BE2C (cell line): ENCODE results near the gene TP53TG5.

Experiments
- DNase-seq: peaks from one replicate; pipeline ENCODE4 v3.0.0-alpha.2; 2020
- H3K27me3 ChIP-seq: fragments of 250-450 bp; sonication (Bioruptor Pico); 2 replicates; pipeline ENCODE4 v1.5.1; 2020; ENCODE audit warnings: mild to moderate bottlenecking
- H3K36me3 ChIP-seq: fragments of 250-450 bp; sonication (Bioruptor Pico); 2 replicates; pipeline ENCODE4 v1.5.1; 2020; ENCODE audit warnings: mild to moderate bottlenecking
- H3K4me1 ChIP-seq: fragments of 250-450 bp; sonication (Bioruptor Pico); 2 replicates; pipeline ENCODE4 v1.5.1; 2020
- H3K4me3 ChIP-seq: 2 replicates; pipeline ENCODE4 v1.5.1; 2011; ENCODE audit warnings: low read depth, low read length
- H3K9me3 ChIP-seq: fragments of 250-450 bp; sonication (Bioruptor Pico); 2 replicates; pipeline ENCODE4 v1.5.1; 2020
- TF ChIP-seq, protein P1 (sequence below): IDR thresholded peaks from 2 replicates; pipeline ENCODE4 v1.5.1; 2012; ENCODE audit warnings: mild to moderate bottlenecking, low read depth, low read length

Gene TP53TG5

GRCh38 chr20:45407067-45407745 lies 29.1 kb upstream of the TP53TG5 start:
- DNase-seq, result no peak

DNA sequence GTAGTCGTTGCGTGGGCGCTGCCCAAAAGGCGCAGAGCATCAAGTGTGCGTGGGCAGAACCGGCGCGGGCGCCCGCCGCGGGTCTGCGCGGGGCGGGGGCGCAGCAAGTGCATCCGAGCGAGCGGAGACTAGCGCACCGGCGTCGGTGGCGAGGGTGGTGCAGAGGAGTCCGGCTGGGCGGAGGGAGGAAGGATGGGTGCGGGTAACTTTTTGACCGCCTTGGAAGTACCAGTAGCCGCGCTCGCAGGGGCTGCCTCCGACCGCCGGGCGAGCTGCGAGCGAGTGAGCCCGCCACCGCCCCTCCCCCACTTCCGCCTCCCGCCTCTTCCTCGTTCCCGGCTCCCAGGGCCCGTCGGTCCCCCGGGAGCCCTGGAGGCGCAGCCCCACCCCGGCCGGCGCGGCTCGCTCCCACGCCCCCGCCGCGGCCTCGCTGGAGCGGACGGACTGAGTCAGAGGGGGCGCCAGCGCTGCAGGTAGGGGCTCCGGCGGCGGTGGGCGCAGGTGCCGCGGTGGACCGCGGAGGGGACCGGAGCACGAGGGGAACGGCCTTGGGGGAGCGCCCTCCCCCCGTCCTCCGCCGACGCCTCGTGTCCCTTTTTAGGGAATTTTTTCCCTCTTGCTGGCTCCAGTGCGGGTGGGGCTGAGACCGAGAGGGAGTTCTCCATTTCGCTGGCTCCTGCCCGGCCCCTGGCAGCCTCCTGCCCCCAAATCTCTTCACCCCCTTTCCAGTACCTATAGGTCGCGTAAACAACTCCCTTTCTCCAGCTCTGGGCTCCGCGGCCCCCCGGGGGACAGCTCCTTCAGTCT lies 28.3 kb upstream of the TP53TG5 start:
- TF ChIP-seq, protein P1, sequence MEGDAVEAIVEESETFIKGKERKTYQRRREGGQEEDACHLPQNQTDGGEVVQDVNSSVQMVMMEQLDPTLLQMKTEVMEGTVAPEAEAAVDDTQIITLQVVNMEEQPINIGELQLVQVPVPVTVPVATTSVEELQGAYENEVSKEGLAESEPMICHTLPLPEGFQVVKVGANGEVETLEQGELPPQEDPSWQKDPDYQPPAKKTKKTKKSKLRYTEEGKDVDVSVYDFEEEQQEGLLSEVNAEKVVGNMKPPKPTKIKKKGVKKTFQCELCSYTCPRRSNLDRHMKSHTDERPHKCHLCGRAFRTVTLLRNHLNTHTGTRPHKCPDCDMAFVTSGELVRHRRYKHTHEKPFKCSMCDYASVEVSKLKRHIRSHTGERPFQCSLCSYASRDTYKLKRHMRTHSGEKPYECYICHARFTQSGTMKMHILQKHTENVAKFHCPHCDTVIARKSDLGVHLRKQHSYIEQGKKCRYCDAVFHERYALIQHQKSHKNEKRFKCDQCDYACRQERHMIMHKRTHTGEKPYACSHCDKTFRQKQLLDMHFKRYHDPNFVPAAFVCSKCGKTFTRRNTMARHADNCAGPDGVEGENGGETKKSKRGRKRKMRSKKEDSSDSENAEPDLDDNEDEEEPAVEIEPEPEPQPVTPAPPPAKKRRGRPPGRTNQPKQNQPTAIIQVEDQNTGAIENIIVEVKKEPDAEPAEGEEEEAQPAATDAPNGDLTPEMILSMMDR, result no peak
- H3K36me3 ChIP-seq, result peaks cover 3% of the 10 kb centered on the region; the same call in 1 of the 2 replicates
- H3K4me3 ChIP-seq, result peak overlapping the region; percentile 71
- H3K9me3 ChIP-seq, result no peaks in the 10 kb centered on the region
- peak; percentile 67 for DNase-seq
- H3K4me1 ChIP-seq, result no peaks in the 10 kb centered on the region
- H3K27me3 ChIP-seq, result peaks cover 22% of the 10 kb centered on the region

More at GRCh38 chr20:45407067-45407745, 29.1 kb upstream of the TP53TG5 start:
- Histone ChIP-seq H3K4me3 (peak overlapping the region; percentile 71), H3K9me3 (no peaks in the 10 kb centered on the region), H3K27me3 (peaks cover 22% of the 10 kb centered on the region), H3K4me1 (no peaks in the 10 kb centered on the region), H3K36me3 (peaks cover 3% of the 10 kb centered on the region; the same call in 1 of the 2 replicates)
- TF ChIP-seq, protein P1, result no peak

GRCh38 chr20:45405571-45406259 lies 27.6 kb upstream of the TP53TG5 start:
- 0 out of 2 replicates have a peak, but pooled peaks cover 2% of the 10 kb centered on the region for H3K9me3 ChIP-seq
- DNase-seq, result no peak
- H3K36me3 ChIP-seq, result peaks cover 3% of the 10 kb centered on the region; the same call in 1 of the 2 replicates
- H3K4me1 ChIP-seq, result no peaks in the 10 kb centered on the region
- H3K4me3 ChIP-seq, result peak overlapping the region; percentile 71
- H3K27me3 ChIP-seq, result peaks cover 22% of the 10 kb centered on the region
- TF ChIP-seq, protein P1, result no peak

GRCh38 chr20:45404438-45404837 lies 26.3 kb upstream of the TP53TG5 start:
- Histone ChIP-seq H3K4me3 (no peak overlapping the region), H3K9me3 (0 out of 2 replicates have a peak, but pooled peaks cover 3% of the 10 kb centered on the region), H3K36me3 (no peaks in the 10 kb centered on the region), H3K4me1 (no peaks in the 10 kb centered on the region), H3K27me3 (peaks cover 22% of the 10 kb centered on the region)
- no peak for DNase-seq
- TF ChIP-seq, protein P1, result no peak

DNA sequence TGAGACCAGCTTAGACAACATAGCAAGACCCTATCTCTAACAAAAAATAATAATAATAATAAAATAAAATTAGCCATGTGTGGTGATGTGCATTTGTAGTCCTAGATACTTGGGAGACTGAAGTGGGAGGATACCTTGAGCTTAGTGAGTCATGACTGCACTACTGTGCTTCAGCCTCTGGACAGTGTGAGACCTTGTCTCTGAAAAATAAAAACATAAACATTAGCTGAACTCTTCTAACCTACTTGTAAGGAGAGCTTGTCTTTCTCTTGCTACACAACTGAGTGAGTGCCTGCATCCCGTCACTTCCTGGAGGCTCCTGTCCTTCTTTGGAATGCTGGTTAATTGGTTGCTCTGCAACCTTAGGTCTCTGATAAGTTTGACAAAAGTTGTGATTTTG lies 24.8 kb upstream of the TP53TG5 start:
- no peaks in the 10 kb centered on the region for H3K4me1 ChIP-seq

More for the DNA sequence above, 24.8 kb upstream of the TP53TG5 start:
- H3K27me3 ChIP-seq, result peaks cover 22% of the 10 kb centered on the region
- no peak for DNase-seq
- H3K4me3 ChIP-seq, result no peak overlapping the region
- no peaks in the 10 kb centered on the region for H3K36me3 ChIP-seq
- 0 out of 2 replicates have a peak, but pooled peaks cover 3% of the 10 kb centered on the region for H3K9me3 ChIP-seq
- TF ChIP-seq, protein P1, result no peak
